ENCODE data around the gene ST6GALNAC3.

Gene ST6GALNAC3

DNA sequence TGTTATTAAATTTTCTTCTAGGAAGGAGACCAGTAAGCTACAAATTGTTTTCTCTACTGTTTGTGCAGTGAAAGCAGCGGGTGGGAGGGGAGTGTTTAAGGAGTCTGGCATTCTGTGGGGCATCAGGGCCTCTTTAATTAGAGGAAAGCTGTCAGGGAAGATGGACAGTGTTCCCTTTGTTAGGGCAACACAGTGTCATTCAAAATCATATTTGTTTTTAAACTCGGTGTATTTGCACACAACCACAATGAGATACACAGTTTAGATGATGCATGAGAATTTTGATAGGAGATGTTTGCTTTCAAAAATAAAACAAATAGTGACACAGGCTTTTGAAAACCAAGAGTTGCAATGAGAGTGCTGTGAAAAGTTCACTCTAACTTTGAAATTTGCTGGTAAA lies 15.1 kb upstream of the ST6GALNAC3 start:
- Histone ChIP-seq H3K4me1 (ENCODE audit: low read length) (no peaks in the 10 kb centered on the region), H3K4me2 (ENCODE audit: low read length) (no peak overlapping the region), H3K4me3 (ENCODE audit: low read length) (no peak overlapping the region), H3K9ac (ENCODE audit: low read length) (no peak overlapping the region), H3K79me2 (ENCODE audit: low read length) (no peaks in the 10 kb centered on the region), H3K36me3 (replicated peaks; ENCODE audit: low read depth, low read length) (no peaks in the 10 kb centered on the region), H3K27me3 (ENCODE audit: low read depth, low read length) (no peaks in the 10 kb centered on the region), H2AFZ (ENCODE audit: low read depth, low read length) (no peak overlapping the region), H3K9me3 (ENCODE audit: insufficient read depth, low read length) (no peaks in the 10 kb centered on the region), H3K27ac (ENCODE audit: low read length) (no peak overlapping the region), H4K20me1 (ENCODE audit: insufficient read depth, low read length) (no peaks in the 10 kb centered on the region)
- TF ChIP-seq EZH2phosphoT487 (IDR thresholded peaks at IDR 0.05; ENCODE audit: low read depth), result no peak
- TF ChIP-seq, protein P1, sequence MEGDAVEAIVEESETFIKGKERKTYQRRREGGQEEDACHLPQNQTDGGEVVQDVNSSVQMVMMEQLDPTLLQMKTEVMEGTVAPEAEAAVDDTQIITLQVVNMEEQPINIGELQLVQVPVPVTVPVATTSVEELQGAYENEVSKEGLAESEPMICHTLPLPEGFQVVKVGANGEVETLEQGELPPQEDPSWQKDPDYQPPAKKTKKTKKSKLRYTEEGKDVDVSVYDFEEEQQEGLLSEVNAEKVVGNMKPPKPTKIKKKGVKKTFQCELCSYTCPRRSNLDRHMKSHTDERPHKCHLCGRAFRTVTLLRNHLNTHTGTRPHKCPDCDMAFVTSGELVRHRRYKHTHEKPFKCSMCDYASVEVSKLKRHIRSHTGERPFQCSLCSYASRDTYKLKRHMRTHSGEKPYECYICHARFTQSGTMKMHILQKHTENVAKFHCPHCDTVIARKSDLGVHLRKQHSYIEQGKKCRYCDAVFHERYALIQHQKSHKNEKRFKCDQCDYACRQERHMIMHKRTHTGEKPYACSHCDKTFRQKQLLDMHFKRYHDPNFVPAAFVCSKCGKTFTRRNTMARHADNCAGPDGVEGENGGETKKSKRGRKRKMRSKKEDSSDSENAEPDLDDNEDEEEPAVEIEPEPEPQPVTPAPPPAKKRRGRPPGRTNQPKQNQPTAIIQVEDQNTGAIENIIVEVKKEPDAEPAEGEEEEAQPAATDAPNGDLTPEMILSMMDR (IDR thresholded peaks at IDR 0.05; ENCODE audit: low read depth, low read length), result no peak

DNA sequence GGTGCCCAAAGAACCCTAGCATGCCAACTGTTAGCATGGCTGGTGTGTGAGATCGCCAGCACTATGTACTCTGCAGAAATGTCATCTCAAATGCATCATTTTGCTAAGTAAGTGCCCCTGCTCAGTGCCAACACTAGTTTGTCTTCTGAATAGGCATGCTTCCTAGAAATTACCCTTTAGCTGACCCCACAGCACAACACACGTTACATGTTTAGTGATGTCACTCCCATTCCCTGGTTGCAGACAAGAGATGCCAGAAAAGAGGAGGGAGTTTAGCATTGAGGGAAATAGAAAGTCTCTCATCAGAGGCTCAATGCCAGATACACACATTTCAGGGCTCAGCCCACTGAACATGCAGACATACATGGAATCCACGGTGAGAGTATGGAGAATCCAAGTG lies 9.3 kb upstream of the ST6GALNAC3 start:
- TF ChIP-seq, protein P1 (IDR thresholded peaks at IDR 0.05; ENCODE audit: low read depth, low read length), result no peak
- TF ChIP-seq EZH2phosphoT487 (IDR thresholded peaks at IDR 0.05; ENCODE audit: low read depth), result no peak
- H3K27ac ChIP-seq (ENCODE audit: low read length), result no peak overlapping the region
- no peak overlapping the region for H2AFZ ChIP-seq (ENCODE audit: low read depth, low read length)

DNA sequence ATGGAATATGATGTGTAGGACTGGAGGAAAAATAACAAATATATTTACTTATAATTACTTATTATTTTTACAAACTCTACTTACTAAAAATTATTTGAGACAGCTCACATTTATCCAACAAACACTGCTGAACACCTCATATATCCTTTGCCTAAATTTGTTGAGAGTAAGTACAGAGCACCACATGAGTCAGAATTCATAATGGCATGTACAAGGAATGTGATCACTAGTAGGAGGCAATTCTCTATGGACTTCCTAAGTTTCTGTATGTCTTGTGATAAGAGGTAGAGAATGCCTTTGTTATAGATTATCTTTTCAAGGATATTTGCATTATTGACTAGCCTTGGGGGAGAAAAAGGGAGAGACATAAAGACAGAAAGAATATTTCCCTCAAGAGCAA lies 8.2 kb upstream of the ST6GALNAC3 start:
- TF ChIP-seq EZH2phosphoT487 (IDR thresholded peaks at IDR 0.05; ENCODE audit: low read depth), result no peak
- TF ChIP-seq, protein P1 (IDR thresholded peaks at IDR 0.05; ENCODE audit: low read depth, low read length), result no peak
- Histone ChIP-seq H3K4me1 (ENCODE audit: low read length) (no peaks in the 10 kb centered on the region), H4K20me1 (ENCODE audit: insufficient read depth, low read length) (no peaks in the 10 kb centered on the region)

More for the DNA sequence above, 9.3 kb upstream of the ST6GALNAC3 start:
- no peaks in the 10 kb centered on the region for H3K36me3 ChIP-seq (replicated peaks; ENCODE audit: low read depth, low read length)
- no peaks in the 10 kb centered on the region for H3K79me2 ChIP-seq (ENCODE audit: low read length)
- no peaks in the 10 kb centered on the region for H3K27me3 ChIP-seq (ENCODE audit: low read depth, low read length)
- H3K4me1 ChIP-seq (ENCODE audit: low read length), result no peaks in the 10 kb centered on the region
- H3K9ac ChIP-seq (ENCODE audit: low read length), result no peak overlapping the region
- no peak overlapping the region for H3K4me2 ChIP-seq (ENCODE audit: low read length)
- H3K9me3 ChIP-seq (ENCODE audit: insufficient read depth, low read length), result no peaks in the 10 kb centered on the region
- no peak overlapping the region for H3K4me3 ChIP-seq (ENCODE audit: low read length)
- no peaks in the 10 kb centered on the region for H4K20me1 ChIP-seq (ENCODE audit: insufficient read depth, low read length)

DNA sequence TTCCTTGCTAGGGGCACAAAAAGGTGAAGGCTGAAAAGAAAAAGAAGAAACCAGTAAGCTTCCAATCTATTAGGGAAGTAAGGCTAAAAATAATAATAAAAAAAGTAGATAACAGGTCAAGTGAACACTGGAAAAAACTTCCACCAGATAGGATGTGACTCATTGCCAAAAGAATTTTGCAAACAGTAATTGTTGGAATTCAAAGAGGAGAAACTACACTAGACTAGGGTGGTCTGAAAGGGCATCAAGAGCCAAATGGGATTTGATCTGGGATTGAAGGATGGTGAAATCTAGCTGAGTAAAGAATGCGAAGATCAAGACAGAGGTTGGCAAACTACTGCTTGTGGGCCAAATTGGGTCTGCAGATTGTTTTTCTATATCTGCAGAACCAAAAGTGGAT lies 6.0 kb upstream of the ST6GALNAC3 start:
- H3K27ac ChIP-seq (ENCODE audit: low read length), result no peak overlapping the region
- no peaks in the 10 kb centered on the region for H4K20me1 ChIP-seq (ENCODE audit: insufficient read depth, low read length)
- no peaks in the 10 kb centered on the region for H3K79me2 ChIP-seq (ENCODE audit: low read length)
- H2AFZ ChIP-seq (ENCODE audit: low read depth, low read length), result no peak overlapping the region
- TF ChIP-seq, protein P1 (IDR thresholded peaks at IDR 0.05; ENCODE audit: low read depth, low read length), result no peak
- TF ChIP-seq EZH2phosphoT487 (IDR thresholded peaks at IDR 0.05; ENCODE audit: low read depth), result no peak
- no peaks in the 10 kb centered on the region for H3K36me3 ChIP-seq (replicated peaks; ENCODE audit: low read depth, low read length)
- no peak overlapping the region for H3K9ac ChIP-seq (ENCODE audit: low read length)
- H3K4me3 ChIP-seq (ENCODE audit: low read length), result no peak overlapping the region
- H3K4me1 ChIP-seq (ENCODE audit: low read length), result no peaks in the 10 kb centered on the region
- no peaks in the 10 kb centered on the region for H3K27me3 ChIP-seq (ENCODE audit: low read depth, low read length)
- no peak overlapping the region for H3K4me2 ChIP-seq (ENCODE audit: low read length)
- no peaks in the 10 kb centered on the region for H3K9me3 ChIP-seq (ENCODE audit: insufficient read depth, low read length)

More for the DNA sequence above, 8.2 kb upstream of the ST6GALNAC3 start:
- H3K36me3 ChIP-seq (replicated peaks; ENCODE audit: low read depth, low read length), result no peaks in the 10 kb centered on the region
- H3K4me2 ChIP-seq (ENCODE audit: low read length), result no peak overlapping the region
- no peak overlapping the region for H2AFZ ChIP-seq (ENCODE audit: low read depth, low read length)
- no peaks in the 10 kb centered on the region for H3K79me2 ChIP-seq (ENCODE audit: low read length)
- H3K4me3 ChIP-seq (ENCODE audit: low read length), result no peak overlapping the region
- no peak overlapping the region for H3K9ac ChIP-seq (ENCODE audit: low read length)
- no peak overlapping the region for H3K27ac ChIP-seq (ENCODE audit: low read length)
- H3K27me3 ChIP-seq (ENCODE audit: low read depth, low read length), result no peaks in the 10 kb centered on the region
- no peaks in the 10 kb centered on the region for H3K9me3 ChIP-seq (ENCODE audit: insufficient read depth, low read length)
